OCI-LY7 (cell line): Measurements from ENCODE around the gene SCN2A. TPM values are rescaled to one million over a fixed set of nuclear protein-coding genes. Genes with fewer than 3 reads are reported as not detected.

Experiments used
- BruUV-seq: library from RNA; stranded (reverse); fragments of 400-500 nt; replicated peaks from 2 replicates; lab custom pipeline; 2021; lab: Mats Ljungman, UMichigan
- CTCF ChIA-PET: fragments of 300-600 bp; sonication (Branson Sonifier 250); formaldehyde crosslinking; loops from one replicate; lab custom pipeline; 2022; ENCODE audit warnings: antibody characterized with exemption; ENCODE audit not compliant: unreplicated experiment; lab: Charles Lee
- POLR2A ChIA-PET: fragments of 300-600 bp; sonication (Branson Sonifier 250); formaldehyde crosslinking; loops from one replicate; lab custom pipeline; 2022; ENCODE audit warnings: antibody characterized with exemption; lab: Charles Lee
- DNase-seq: peaks from one replicate; pipeline ENCODE4 v3.0.0-alpha.2; 2015; ENCODE audit warnings: low spot score
- H2AFZ ChIP-seq: fragments of 200-600 bp; sonication (generic), shearing (Covaris generic); 2 replicates; pipeline ENCODE4 v1.6.1; 2014; ENCODE audit warnings: mild to moderate bottlenecking, antibody characterized with exemption, low read length, moderate library complexity
- H3K27ac ChIP-seq: fragments of 200-600 bp; sonication (generic); 2 replicates; pipeline ENCODE4 v1.5.1; 2014; ENCODE audit warnings: mixed run types, low read depth, mild to moderate bottlenecking, moderate library complexity, low read length, inconsistent platforms; ENCODE audit not compliant: poor library complexity, severe bottlenecking
- H3K36me3 ChIP-seq: fragments of 200-600 bp; sonication (generic); 2 replicates; pipeline ENCODE4 v1.6.1; 2014; ENCODE audit warnings: mild to moderate bottlenecking, antibody characterized with exemption, low read length, moderate library complexity, mixed read lengths; ENCODE audit not compliant: insufficient read depth
- H3K4me1 ChIP-seq: fragments of 200-600 bp; sonication (generic); 2 replicates; pipeline ENCODE4 v1.5.1; 2014; ENCODE audit warnings: mild to moderate bottlenecking, low read length; ENCODE audit not compliant: insufficient read depth, poor library complexity, severe bottlenecking
- H3K4me2 ChIP-seq: fragments of 200-600 bp; sonication (generic); 2 replicates; pipeline ENCODE4 v1.6.1; 2014; ENCODE audit warnings: mild to moderate bottlenecking, low read length
- H3K4me3 ChIP-seq: fragments of 200-600 bp; sonication (generic); 2 replicates; pipeline ENCODE4 v1.5.1; 2014; ENCODE audit warnings: mild to moderate bottlenecking, low read depth, low read length; ENCODE audit not compliant: poor library complexity, severe bottlenecking
- H3K79me2 ChIP-seq: fragments of 200-600 bp; sonication (generic); 2 replicates; pipeline ENCODE4 v1.6.1; 2016; ENCODE audit warnings: low read depth, mild to moderate bottlenecking, low read length, moderate library complexity, mixed read lengths; ENCODE audit not compliant: insufficient read depth
- H3K9me2 ChIP-seq: fragments of 200-600 bp; sonication (generic); 2 replicates; pipeline ENCODE4 v1.6.1; 2016; ENCODE audit warnings: mild to moderate bottlenecking, low read length, mixed read lengths; ENCODE audit not compliant: insufficient read depth
- H3K9me3 ChIP-seq: fragments of 200-600 bp; sonication (generic); 2 replicates; pipeline ENCODE4 v1.6.1; 2014; ENCODE audit warnings: mild to moderate bottlenecking, mixed run types, low read length, mixed read lengths
- H4K20me1 ChIP-seq: fragments of 200-600 bp; sonication (generic); 2 replicates; pipeline ENCODE4 v1.6.1; 2014; ENCODE audit warnings: mild to moderate bottlenecking, antibody characterized with exemption, low read length, moderate library complexity, mixed read lengths; ENCODE audit not compliant: insufficient read depth
- EZH2phosphoT487 ChIP-seq: fragments of 200-600 bp; sonication (generic); IDR thresholded peaks from 2 replicates; pipeline ENCODE4 v1.6.1; 2018; ENCODE audit warnings: low read depth, borderline replicate concordance, mild to moderate bottlenecking, mixed run types, antibody characterized with exemption, low read length, moderate library complexity, mixed read lengths
- intact Hi-C: fragments of 100-400 bp; cut with micrococcal nuclease; formaldehyde crosslinking; loops from one replicate; pipeline ENCODE4 v1.10.0; 2022; ENCODE audit not compliant: unreplicated experiment
- total RNA-seq, 2 experiments: library from RNA; depleted of rRNA in 1 of 2; stranded (reverse); fragments of >200 nt in 1 of 2; shearing (Covaris generic) in 1 of 2; gene quantifications; 2 replicates each; pipeline ENCODE4 v1.2.3, GENCODE V29; 2014 to 2022
- TF ChIP-seq, protein P1 (sequence below): fragments of 200-600 bp; sonication (generic); conservative IDR thresholded peaks from 2 replicates; pipeline ENCODE4 v1.5.1; 2014; ENCODE audit warnings: mild to moderate bottlenecking, antibody characterized with exemption, low read length, moderate library complexity, mixed read lengths

SCN2A gene
- total RNA-seq, 2 experiments from 2014 or later: not detected

DNA sequence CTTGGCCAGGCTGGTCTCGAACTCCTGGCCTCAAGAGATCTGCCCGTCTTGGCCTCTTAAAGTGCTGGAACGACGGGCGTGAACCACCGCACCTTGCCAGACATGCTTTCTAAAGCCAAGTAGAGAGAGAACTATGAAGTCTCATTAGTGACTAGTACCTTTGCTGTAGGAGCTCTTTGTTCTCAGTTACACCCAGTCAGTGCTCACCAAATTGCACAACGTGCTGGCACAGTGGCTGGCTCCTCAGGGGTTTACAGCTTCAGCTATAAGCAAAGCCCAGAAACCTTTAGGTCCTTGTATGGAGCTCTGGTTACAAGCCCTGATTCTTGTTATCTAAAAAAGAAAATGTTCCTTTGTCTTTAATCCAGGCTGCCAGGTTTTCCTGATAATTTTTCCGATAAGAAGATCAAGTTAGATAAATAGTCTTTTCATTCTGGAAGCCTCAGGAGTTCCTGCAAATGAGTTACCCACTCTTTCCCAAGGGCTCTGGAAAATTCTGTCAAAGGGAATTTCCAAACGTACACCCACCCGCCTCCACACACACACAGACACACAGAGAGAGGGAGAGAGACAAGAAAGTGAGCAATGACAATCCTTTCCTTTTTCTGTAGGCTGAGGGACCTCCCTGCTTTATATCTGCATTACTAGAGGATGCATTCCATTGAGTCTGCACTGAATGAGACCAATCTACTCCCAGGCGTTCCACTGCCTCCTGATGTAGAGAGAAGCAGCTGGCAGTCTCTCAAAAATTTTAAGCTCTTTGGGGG is 130.1 kb downstream of the SCN2A start:
- H3K4me1 ChIP-seq: no peaks in the 10 kb centered on the region
- ChIA-PET POLR2A (interaction anchor here (1.0 kb wide), 1 partner anchor 14 kb away, joined by 4 read pairs; no protein-coding TSS in a partner anchor), CTCF (no interaction called here)
- no peaks in the 10 kb centered on the region for H3K36me3 ChIP-seq
- H3K9me3 ChIP-seq: no peaks in the 10 kb centered on the region
- TF ChIP-seq, protein P1, sequence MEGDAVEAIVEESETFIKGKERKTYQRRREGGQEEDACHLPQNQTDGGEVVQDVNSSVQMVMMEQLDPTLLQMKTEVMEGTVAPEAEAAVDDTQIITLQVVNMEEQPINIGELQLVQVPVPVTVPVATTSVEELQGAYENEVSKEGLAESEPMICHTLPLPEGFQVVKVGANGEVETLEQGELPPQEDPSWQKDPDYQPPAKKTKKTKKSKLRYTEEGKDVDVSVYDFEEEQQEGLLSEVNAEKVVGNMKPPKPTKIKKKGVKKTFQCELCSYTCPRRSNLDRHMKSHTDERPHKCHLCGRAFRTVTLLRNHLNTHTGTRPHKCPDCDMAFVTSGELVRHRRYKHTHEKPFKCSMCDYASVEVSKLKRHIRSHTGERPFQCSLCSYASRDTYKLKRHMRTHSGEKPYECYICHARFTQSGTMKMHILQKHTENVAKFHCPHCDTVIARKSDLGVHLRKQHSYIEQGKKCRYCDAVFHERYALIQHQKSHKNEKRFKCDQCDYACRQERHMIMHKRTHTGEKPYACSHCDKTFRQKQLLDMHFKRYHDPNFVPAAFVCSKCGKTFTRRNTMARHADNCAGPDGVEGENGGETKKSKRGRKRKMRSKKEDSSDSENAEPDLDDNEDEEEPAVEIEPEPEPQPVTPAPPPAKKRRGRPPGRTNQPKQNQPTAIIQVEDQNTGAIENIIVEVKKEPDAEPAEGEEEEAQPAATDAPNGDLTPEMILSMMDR: no peak
- TF ChIP-seq EZH2phosphoT487: no peak
- H3K9me2 ChIP-seq: no peaks in the 10 kb centered on the region
- no peak overlapping the region for H2AFZ ChIP-seq
- no peak for DNase-seq
- H3K4me3 ChIP-seq: no peak overlapping the region
- H4K20me1 ChIP-seq: no peaks in the 10 kb centered on the region
- no peak overlapping the region for H3K27ac ChIP-seq
- intact Hi-C loops: no loop called here
- BruUV-seq: no TSS peak
- H3K79me2 ChIP-seq: no peaks in the 10 kb centered on the region
- H3K4me2 ChIP-seq: no peak overlapping the region

DNA sequence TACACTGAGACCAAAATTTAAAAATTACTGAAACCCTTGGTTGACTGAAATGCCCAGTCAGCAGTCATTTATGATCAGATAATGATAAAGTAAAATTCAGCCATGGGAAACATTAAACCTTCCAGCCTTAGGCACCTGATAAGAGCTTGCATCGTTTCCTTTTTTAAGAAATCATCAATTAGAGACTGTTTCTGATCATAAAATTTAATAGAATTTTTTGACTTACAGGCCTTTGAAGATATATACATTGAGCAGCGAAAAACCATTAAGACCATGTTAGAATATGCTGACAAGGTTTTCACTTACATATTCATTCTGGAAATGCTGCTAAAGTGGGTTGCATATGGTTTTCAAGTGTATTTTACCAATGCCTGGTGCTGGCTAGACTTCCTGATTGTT is 130.7 kb downstream of the SCN2A start:
- Histone ChIP-seq H3K79me2 (no peaks in the 10 kb centered on the region), H4K20me1 (no peaks in the 10 kb centered on the region), H3K27ac (no peak overlapping the region), H3K4me2 (no peak overlapping the region), H3K36me3 (no peaks in the 10 kb centered on the region), H2AFZ (no peak overlapping the region), H3K4me1 (no peaks in the 10 kb centered on the region), H3K9me3 (no peaks in the 10 kb centered on the region), H3K9me2 (no peaks in the 10 kb centered on the region), H3K4me3 (no peak overlapping the region)
- intact Hi-C loops: loop anchor here (5.0 kb wide), 1 partner anchor 713 kb away; no protein-coding TSS in a partner anchor
- DNase-seq: no peak
- no peak for TF ChIP-seq EZH2phosphoT487
- TF ChIP-seq, protein P1: no peak
- ChIA-PET POLR2A (interaction anchor here (1.0 kb wide), 1 partner anchor 13 kb away, joined by 4 read pairs; no protein-coding TSS in a partner anchor), CTCF (no interaction called here)
- no TSS peak for BruUV-seq

DNA sequence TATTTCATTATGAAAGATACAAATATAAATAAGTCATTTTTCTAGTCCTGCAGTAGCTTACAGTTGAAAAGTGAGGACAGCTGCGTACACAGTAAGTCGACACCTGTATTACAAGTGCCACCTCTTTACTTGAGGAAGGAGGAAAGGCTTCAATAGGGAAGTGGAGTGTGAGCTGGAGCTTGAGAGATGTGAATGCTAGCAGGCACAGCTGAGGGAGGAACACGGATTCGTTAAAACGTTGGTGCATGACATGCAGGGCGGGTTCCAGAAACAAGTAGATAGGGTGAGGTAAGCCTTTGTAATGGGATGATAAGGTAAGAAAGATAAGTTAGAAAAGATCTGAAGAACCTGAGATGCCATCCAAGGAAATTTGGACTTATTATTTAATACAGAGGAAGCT is 132.1 kb downstream of the SCN2A start:
- H3K79me2 ChIP-seq: no peaks in the 10 kb centered on the region
- H2AFZ ChIP-seq: no peak overlapping the region
- H4K20me1 ChIP-seq: no peaks in the 10 kb centered on the region
- no peak overlapping the region for H3K4me2 ChIP-seq
- no peaks in the 10 kb centered on the region for H3K9me2 ChIP-seq
- DNase-seq: no peak
- H3K9me3 ChIP-seq: no peaks in the 10 kb centered on the region
- TF ChIP-seq, protein P1: no peak
- TF ChIP-seq EZH2phosphoT487: no peak
- H3K27ac ChIP-seq: no peak overlapping the region
- no TSS peak for BruUV-seq
- no peak overlapping the region for H3K4me3 ChIP-seq
- intact Hi-C loops: loop anchor here (5.0 kb wide), 1 partner anchor 714 kb away; no protein-coding TSS in a partner anchor
- no peaks in the 10 kb centered on the region for H3K4me1 ChIP-seq
- CTCF ChIA-PET: no interaction called here
- POLR2A ChIA-PET: interaction anchor here (1.3 kb wide), 1 partner anchor 10 kb away, joined by 3 read pairs; no protein-coding TSS in a partner anchor
- no peaks in the 10 kb centered on the region for H3K36me3 ChIP-seq
